ENCODE results near the gene MCRIP1. TPM values are rescaled to one million over a fixed set of nuclear protein-coding genes. Genes with fewer than 3 reads are reported as not detected.

Gene MCRIP1
- total and polyA plus RNA-seq, 2 of the 13 experiments (the other 11 are each of a cell fraction or from before 2014, with no cell fraction given), result 79.7 to 84.9 TPM

DNA sequence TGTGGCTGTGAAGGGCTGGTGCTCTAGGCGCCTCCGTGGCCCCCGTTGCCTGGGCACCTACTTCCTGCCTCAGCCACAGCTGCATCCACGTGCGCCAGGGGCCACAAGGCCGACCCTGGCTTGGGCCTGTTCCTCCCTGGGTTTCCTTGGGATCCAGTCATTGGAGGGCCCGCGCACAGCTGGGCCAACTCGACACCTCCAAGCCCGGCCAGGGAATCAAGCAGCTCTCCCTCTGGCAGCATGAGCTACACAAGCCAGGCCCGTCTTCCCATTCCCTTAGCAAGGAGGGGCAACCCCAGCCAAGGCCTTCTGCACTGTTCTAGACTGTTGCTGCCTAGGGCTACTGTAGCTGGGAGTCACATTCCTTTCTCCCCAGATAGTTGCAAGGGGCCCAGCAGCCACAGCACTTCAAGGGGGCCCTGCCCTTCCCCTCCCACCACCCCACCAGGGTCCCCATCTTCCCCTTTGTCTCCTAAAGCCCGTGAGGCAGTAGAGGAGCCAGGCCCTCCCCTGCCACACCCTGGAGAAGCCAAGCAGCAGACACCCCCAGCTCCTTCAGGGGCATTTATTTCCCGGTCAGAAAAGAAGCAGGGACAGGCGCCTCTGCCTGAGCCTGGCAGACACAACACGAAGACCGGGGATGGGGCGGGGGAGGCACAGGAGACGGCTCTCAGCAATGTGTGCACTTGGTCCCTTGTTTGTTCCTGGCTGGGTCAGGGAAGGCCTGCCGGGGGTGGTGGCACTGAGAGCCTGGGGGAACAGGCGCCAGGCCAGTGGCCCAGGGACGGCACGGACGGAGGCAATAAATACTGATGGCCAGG, 34.3 kb upstream of the MCRIP1 start:
- no TSS peak for BruUV-seq (replicated peaks)
- CTCF ChIA-PET (ENCODE audit: low intra/inter-chr PET ratio, low total read pairs), result no interaction called here
- no peak for TF ChIP-seq SRF (IDR thresholded peaks at IDR 0.05; ENCODE audit: low read depth, low read length)
- TF ChIP-seq, protein P1, sequence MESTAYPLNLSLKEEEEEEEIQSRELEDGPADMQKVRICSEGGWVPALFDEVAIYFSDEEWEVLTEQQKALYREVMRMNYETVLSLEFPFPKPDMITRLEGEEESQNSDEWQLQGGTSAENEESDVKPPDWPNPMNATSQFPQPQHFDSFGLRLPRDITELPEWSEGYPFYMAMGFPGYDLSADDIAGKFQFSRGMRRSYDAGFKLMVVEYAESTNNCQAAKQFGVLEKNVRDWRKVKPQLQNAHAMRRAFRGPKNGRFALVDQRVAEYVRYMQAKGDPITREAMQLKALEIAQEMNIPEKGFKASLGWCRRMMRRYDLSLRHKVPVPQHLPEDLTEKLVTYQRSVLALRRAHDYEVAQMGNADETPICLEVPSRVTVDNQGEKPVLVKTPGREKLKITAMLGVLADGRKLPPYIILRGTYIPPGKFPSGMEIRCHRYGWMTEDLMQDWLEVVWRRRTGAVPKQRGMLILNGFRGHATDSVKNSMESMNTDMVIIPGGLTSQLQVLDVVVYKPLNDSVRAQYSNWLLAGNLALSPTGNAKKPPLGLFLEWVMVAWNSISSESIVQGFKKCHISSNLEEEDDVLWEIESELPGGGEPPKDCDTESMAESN (CRISPR knock-in tag; conservative IDR thresholded peaks at IDR 0.05), result peak; percentile 67; the same call in 1 of the 2 replicates
- peak; percentile 95 for TF ChIP-seq SSRP1 (CRISPR knock-in tag; IDR thresholded peaks at IDR 0.05)
- TF ChIP-seq, protein P2, sequence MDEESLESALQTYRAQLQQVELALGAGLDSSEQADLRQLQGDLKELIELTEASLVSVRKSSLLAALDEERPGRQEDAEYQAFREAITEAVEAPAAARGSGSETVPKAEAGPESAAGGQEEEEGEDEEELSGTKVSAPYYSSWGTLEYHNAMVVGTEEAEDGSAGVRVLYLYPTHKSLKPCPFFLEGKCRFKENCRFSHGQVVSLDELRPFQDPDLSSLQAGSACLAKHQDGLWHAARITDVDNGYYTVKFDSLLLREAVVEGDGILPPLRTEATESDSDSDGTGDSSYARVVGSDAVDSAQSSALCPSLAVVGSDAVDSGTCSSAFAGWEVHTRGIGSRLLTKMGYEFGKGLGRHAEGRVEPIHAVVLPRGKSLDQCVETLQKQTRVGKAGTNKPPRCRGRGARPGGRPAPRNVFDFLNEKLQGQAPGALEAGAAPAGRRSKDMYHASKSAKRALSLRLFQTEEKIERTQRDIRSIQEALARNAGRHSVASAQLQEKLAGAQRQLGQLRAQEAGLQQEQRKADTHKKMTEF (CRISPR knock-in tag; IDR thresholded peaks at IDR 0.05), result 0 out of 2 replicates have a peak, but pooled peaks have one; percentile 57
- TF ChIP-seq, protein P3, sequence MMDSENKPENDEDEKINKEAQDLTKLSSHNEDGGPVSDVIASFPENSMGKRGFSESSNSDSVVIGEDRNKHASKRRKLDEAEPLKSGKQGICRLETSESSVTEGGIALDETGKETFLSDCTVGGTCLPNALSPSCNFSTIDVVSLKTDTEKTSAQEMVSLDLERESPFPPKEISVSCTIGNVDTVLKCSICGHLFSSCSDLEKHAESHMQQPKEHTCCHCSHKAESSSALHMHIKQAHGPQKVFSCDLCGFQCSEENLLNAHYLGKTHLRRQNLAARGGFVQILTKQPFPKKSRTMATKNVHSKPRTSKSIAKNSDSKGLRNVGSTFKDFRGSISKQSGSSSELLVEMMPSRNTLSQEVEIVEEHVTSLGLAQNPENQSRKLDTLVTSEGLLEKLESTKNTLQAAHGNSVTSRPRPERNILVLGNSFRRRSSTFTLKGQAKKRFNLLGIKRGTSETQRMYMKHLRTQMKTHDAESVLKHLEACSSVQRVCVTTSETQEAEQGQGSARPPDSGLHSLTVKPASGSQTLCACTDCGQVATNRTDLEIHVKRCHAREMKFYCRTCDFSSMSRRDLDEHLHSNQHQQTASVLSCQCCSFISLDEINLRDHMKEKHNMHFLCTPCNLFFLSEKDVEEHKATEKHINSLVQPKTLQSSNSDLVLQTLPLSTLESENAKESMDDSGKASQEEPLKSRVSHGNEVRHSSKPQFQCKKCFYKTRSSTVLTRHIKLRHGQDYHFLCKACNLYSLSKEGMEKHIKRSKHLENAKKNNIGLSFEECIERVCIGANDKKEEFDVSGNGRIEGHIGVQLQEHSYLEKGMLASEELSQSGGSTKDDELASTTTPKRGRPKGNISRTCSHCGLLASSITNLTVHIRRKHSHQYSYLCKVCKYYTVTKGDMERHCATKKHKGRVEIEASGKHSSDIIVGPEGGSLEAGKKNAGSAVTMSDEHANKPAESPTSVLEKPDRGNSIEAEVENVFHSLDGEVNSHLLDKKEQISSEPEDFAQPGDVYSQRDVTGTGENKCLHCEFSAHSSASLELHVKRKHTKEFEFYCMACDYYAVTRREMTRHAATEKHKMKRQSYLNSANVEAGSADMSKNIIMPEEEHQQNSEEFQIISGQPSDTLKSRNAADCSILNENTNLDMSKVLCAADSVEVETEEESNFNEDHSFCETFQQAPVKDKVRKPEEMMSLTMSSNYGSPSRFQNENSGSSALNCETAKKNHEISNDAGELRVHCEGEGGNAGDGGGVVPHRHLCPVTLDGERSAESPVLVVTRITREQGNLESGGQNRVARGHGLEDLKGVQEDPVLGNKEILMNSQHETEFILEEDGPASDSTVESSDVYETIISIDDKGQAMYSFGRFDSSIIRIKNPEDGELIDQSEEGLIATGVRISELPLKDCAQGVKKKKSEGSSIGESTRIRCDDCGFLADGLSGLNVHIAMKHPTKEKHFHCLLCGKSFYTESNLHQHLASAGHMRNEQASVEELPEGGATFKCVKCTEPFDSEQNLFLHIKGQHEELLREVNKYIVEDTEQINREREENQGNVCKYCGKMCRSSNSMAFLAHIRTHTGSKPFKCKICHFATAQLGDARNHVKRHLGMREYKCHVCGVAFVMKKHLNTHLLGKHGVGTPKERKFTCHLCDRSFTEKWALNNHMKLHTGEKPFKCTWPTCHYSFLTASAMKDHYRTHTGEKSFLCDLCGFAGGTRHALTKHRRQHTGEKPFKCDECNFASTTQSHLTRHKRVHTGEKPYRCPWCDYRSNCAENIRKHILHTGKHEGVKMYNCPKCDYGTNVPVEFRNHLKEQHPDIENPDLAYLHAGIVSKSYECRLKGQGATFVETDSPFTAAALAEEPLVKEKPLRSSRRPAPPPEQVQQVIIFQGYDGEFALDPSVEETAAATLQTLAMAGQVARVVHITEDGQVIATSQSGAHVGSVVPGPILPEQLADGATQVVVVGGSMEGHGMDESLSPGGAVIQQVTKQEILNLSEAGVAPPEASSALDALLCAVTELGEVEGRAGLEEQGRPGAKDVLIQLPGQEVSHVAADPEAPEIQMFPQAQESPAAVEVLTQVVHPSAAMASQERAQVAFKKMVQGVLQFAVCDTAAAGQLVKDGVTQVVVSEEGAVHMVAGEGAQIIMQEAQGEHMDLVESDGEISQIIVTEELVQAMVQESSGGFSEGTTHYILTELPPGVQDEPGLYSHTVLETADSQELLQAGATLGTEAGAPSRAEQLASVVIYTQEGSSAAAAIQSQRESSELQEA (CRISPR knock-in tag; IDR thresholded peaks at IDR 0.05; ENCODE audit: not compliant biosample characterization), result peak; percentile 58
- TF ChIP-seq ZNF510 (CRISPR knock-in tag; IDR thresholded peaks at IDR 0.05; ENCODE audit: low read depth), result 0 out of 2 replicates have a peak, but pooled peaks have one; percentile 59
- no peak for TF ChIP-seq ZNF292 (CRISPR knock-in tag; IDR thresholded peaks at IDR 0.05; ENCODE audit: borderline replicate concordance, low read depth)

More for the DNA sequence above, 34.3 kb upstream of the MCRIP1 start:
- WGBS (ENCODE audit: low lambda C conversion rate), result 80% methylated on average over 23 of the region's 23 CpGs
- POLR2A ChIA-PET, result interaction anchor here (0.6 to 3.8 kb wide), 13 partner anchors 9 to 237 kb away, joined by 3 to 15 read pairs (median 3); partner anchors contain the start of genes CENPX, LRRC45 and MCRIP1
- ATAC-seq (peak; percentile 9), DNase-seq (ENCODE audit: low spot score) (peak; percentile 50), FAIRE-seq (no peak)
- H3K36me3 ChIP-seq (replicated peaks in 1 of 2; ENCODE audit: control insufficient read depth in 1 of 2, insufficient read depth in 2 of 2, low read length in 2 of 2), result peaks cover 18 to 39% of the 10 kb centered on the region in 2 experiments
- peaks cover 53% of the 10 kb centered on the region; the same call in 1 of the 2 replicates for H4K20me1 ChIP-seq (ENCODE audit: insufficient read depth, low read length)
- peaks cover 45% of the 10 kb centered on the region for H3K79me2 ChIP-seq (ENCODE audit: insufficient read depth, low read length)
- H3K4me3 ChIP-seq (replicated peaks in 1 of 3; ENCODE audit: insufficient read depth in 1 of 3, low read depth in 2 of 3, low read length in 3 of 3), result no peak overlapping the region
- H3K9me3 ChIP-seq (ENCODE audit: low read length), result no peaks in the 10 kb centered on the region
- H3K27ac ChIP-seq (ENCODE audit: extremely low read length, insufficient read depth, low read length), result peak overlapping the region; percentile 61
- peak overlapping the region; percentile 1; the same call in 1 of the 2 replicates for H3K9ac ChIP-seq (ENCODE audit: insufficient read depth, low read depth, low read length)
- intact Hi-C loops (cut with micrococcal nuclease; ENCODE audit: unreplicated experiment), result loop anchor here (5.0 kb wide), 1 partner anchor 155 kb away; the partner anchor contains the start of genes CENPX and LRRC45
- H3K27me3 ChIP-seq (ENCODE audit: control insufficient read depth in 1 of 2, insufficient read depth in 2 of 2, low read length in 2 of 2), result no peaks in the 10 kb centered on the region
- peaks cover 89% of the 10 kb centered on the region for H3K4me1 ChIP-seq (ENCODE audit: insufficient read depth, low read length)
- no peak overlapping the region for H2AFZ ChIP-seq (ENCODE audit: low read length)
- no peak overlapping the region for H3K4me2 ChIP-seq (ENCODE audit: low read depth, low read length)
- in situ Hi-C loops (cut with HindIII; ENCODE audit: extremely low pct_ligation_motif_present, low pct_unique_long_range_greater_than_20kb), result no loop called here
